H1 (cell line): ENCODE data around the gene LSM4. TPM values are rescaled to one million over a fixed set of nuclear protein-coding genes. Genes with fewer than 3 reads are reported as not detected.
A peak's percentile ranks its signal among the peaks of the same experiment; 100 is the strongest.

ENCODE experiments used
- CREB1 ChIP-seq: IDR thresholded peaks from 2 replicates; pipeline ENCODE4 v1.6.1; 2012; ENCODE audit warnings: inconsistent platforms
- E2F6 ChIP-seq: IDR thresholded peaks from 2 replicates; pipeline ENCODE4 v1.6.1; 2012; ENCODE audit warnings: inconsistent platforms
- EGR1 ChIP-seq: IDR thresholded peaks from 2 replicates; pipeline ENCODE4 v1.6.1; 2011; ENCODE audit warnings: low read depth, low read length, borderline replicate concordance
- EP300 ChIP-seq, 2 experiments: IDR thresholded peaks; 1 replicate in 1 of 2; 2 replicates in 1 of 2; pipeline ENCODE4 v1.6.1; 2011 to 2012; ENCODE audit warnings: low read depth in 2 of 2, low read length in 2 of 2, mild to moderate bottlenecking in 2 of 2, borderline replicate concordance in 1 of 2, inconsistent platforms in 1 of 2, moderate library complexity in 1 of 2
- GABPA ChIP-seq: IDR thresholded peaks from 2 replicates; pipeline ENCODE4 v1.6.1; 2011; ENCODE audit warnings: mild to moderate bottlenecking, low read length, moderate library complexity, borderline replicate concordance; ENCODE audit not compliant: insufficient read depth
- HDAC2 ChIP-seq, 2 experiments: fragments of 300-600 bp in 1 of 2; sonication (generic) in 1 of 2; IDR thresholded peaks; 2 replicates each; pipeline ENCODE4 v1.6.1; 2011 to 2012; ENCODE audit warnings: low read depth in 2 of 2, low read length in 2 of 2, mild to moderate bottlenecking in 2 of 2, moderate library complexity in 2 of 2, borderline replicate concordance in 1 of 2, inconsistent platforms in 1 of 2
- RAD21 ChIP-seq, 2 experiments: IDR thresholded peaks in 1 of 2; conservative IDR thresholded peaks in 1 of 2; 2 replicates each; pipeline ENCODE4 v1.6.1; 2011; ENCODE audit warnings: low read depth in 2 of 2, low read length in 2 of 2, improper control_type of control experiment in 1 of 2, inconsistent platforms in 1 of 2, mild to moderate bottlenecking in 1 of 2, moderate library complexity in 1 of 2
- RXRA ChIP-seq: IDR thresholded peaks from 2 replicates; pipeline ENCODE4 v1.6.1; 2011; ENCODE audit warnings: low read depth, mild to moderate bottlenecking, low read length, moderate library complexity; ENCODE audit not compliant: insufficient read depth
- SIRT6 ChIP-seq: IDR thresholded peaks from one replicate; pipeline ENCODE4 v1.7.1; 2012; ENCODE audit warnings: low read length, inconsistent platforms
- SIX5 ChIP-seq: IDR thresholded peaks from 2 replicates; pipeline ENCODE4 v1.6.1; 2011; ENCODE audit warnings: mild to moderate bottlenecking, low read depth, low read length
- SP1 ChIP-seq: IDR thresholded peaks from 2 replicates; pipeline ENCODE4 v1.6.1; 2011; ENCODE audit warnings: low read depth, low read length
- TAF1 ChIP-seq: IDR thresholded peaks from 2 replicates; pipeline ENCODE4 v1.6.1; 2011; ENCODE audit warnings: mild to moderate bottlenecking, low read depth, low read length
- TAF7 ChIP-seq: optimal IDR thresholded peaks from 2 replicates; pipeline ENCODE3; 2011; ENCODE audit warnings: low read depth, mild to moderate bottlenecking, inconsistent platforms, low read length, moderate library complexity, borderline replicate concordance
- TBP ChIP-seq: IDR thresholded peaks from 2 replicates; pipeline ENCODE4 v1.6.1; 2011; ENCODE audit warnings: low read depth, low read length, improper control_type of control experiment
- TCF12 ChIP-seq: IDR thresholded peaks from 2 replicates; pipeline ENCODE4 v1.6.1; 2011; ENCODE audit warnings: low read depth, mild to moderate bottlenecking, low read length
- TEAD4 ChIP-seq: IDR thresholded peaks from 2 replicates; pipeline ENCODE4 v1.6.1; 2012; ENCODE audit warnings: low read depth, low read length, inconsistent platforms, mixed read lengths
- YY1 ChIP-seq: IDR thresholded peaks from 2 replicates; pipeline ENCODE4 v1.6.1; 2011; ENCODE audit warnings: low read depth, mild to moderate bottlenecking, low read length
- polyA plus RNA-seq, 7 experiments: library from polyadenylated mRNA; depleted of rRNA in 3 of 7; stranded (reverse) in 5 of 7; unstranded in 2 of 7; fragments of >200 nt in 5 of 7; fragments of 200-250 nt in 2 of 7; gene quantifications; 1 replicate in 5 of 7; 2 replicates in 1 of 7; 4 replicates in 1 of 7; pipeline versions ENCODE4 v1.2.1 to v1.2.3, GENCODE V29; 2011 to 2013; ENCODE audit warnings: missing spikeins in 2 of 7, mixed read lengths in 2 of 7
- total RNA-seq: library from RNA; stranded (reverse); fragmentation: NEBNext Ultra II Directional; extraction: Animal tissue kit (Norgen Biotek cat#: 25700); gene quantifications from 2 replicates; pipeline ENCODE4 v1.2.1, GENCODE V29; 2021

LSM4 gene
- total and polyA plus RNA-seq, 2 of the 8 experiments (the other 6 are each of a cell fraction or from before 2014, with no cell fraction given), result 302 to 319 TPM

- TF ChIP-seq EGR1 (peak; percentile 21; the same call in 1 of the 2 replicates), SIRT6 (no peak), HDAC2 (IDR thresholded peaks at IDR 0.05; ENCODE audit: borderline replicate concordance in 1 of 2, low read depth in 2 of 2, low read length in 2 of 2) (peak; percentile 45 to 75; a peak in 2 of 4 replicates), EP300 (IDR thresholded peaks at IDR 0.05; ENCODE audit: borderline replicate concordance in 1 of 2, low read depth in 2 of 2, low read length in 2 of 2) (peak in 1 of 2 experiments; percentile 87; a peak in 1 of 3 replicates), SIX5 (peak; percentile 44), CREB1 (no peak), GABPA (peak; percentile 59; the same call in 1 of the 2 replicates), RXRA (0 out of 2 replicates have a peak, but pooled peaks have one; percentile 76), SP1 (peak; percentile 74; the same call in 1 of the 2 replicates), TAF7 (peak; percentile 18), RAD21 (IDR thresholded peaks at IDR 0.05 in 1 of 2, conservative IDR thresholded peaks at IDR 0.05 in 1 of 2; ENCODE audit: low read depth in 2 of 2, low read length in 2 of 2) (no peak), E2F6 (no peak), YY1 (peak; percentile 30; the same call in 1 of the 2 replicates), TBP (peak; percentile 51; the same call in 1 of the 2 replicates), TEAD4 (peak; percentile 97), TCF12 (peak; percentile 46; the same call in 1 of the 2 replicates), TAF1 (peak; percentile 46)
- TF ChIP-seq, all 59 proteins: peak for 17
Measured at GRCh38 chr19:18287836-18288772, 34.8 kb downstream of the LSM4 start (continued).
